Endodermal cell (in vitro differentiated cells): Measurements from ENCODE around the gene SETDB2. TPM values are rescaled to one million over a fixed set of nuclear protein-coding genes. Genes with fewer than 3 reads are reported as not detected.

Source experiments
- DNase-seq: peaks from one replicate; pipeline ENCODE4 v3.0.0-alpha.2; 2017
- H3K27ac ChIP-seq: 2 replicates; pipeline ENCODE4 v1.5.1; 2013; ENCODE audit warnings: mild to moderate bottlenecking, low read depth, low read length, moderate library complexity
- H3K27me3 ChIP-seq: 2 replicates; pipeline ENCODE4 v1.6.1; 2013; ENCODE audit warnings: mild to moderate bottlenecking, low read length, moderate library complexity; ENCODE audit not compliant: insufficient read depth, control insufficient read depth, poor library complexity, severe bottlenecking
- H3K36me3 ChIP-seq: 2 replicates; pipeline ENCODE4 v1.7.0; 2013; ENCODE audit warnings: mild to moderate bottlenecking, low read length, moderate library complexity; ENCODE audit not compliant: control insufficient read depth, insufficient read depth
- H3K4me1 ChIP-seq: one replicate; pipeline ENCODE4 v1.7.0; 2013; ENCODE audit warnings: low read length; ENCODE audit not compliant: control insufficient read depth, insufficient read depth
- H3K4me3 ChIP-seq: 2 replicates; pipeline ENCODE4 v1.5.1; 2013; ENCODE audit warnings: mild to moderate bottlenecking, low read length, moderate library complexity
- H3K9ac ChIP-seq: 2 replicates; pipeline ENCODE4 v1.6.1; 2013; ENCODE audit warnings: mild to moderate bottlenecking, low read length, moderate library complexity; ENCODE audit not compliant: poor library complexity, severe bottlenecking; ENCODE audit errors: extremely low read depth
- H3K9me3 ChIP-seq: 2 replicates; pipeline ENCODE4 v1.6.1; 2013; ENCODE audit warnings: mild to moderate bottlenecking, low read length, moderate library complexity; ENCODE audit not compliant: control insufficient read depth
- H3K27ac Mint-ChIP-seq: 2 replicates; pipeline ENCODE4 v1.8.0; 2020; ENCODE audit warnings: mixed read lengths
- H3K27me3 Mint-ChIP-seq: 2 replicates; pipeline ENCODE4 v1.8.0; 2021; ENCODE audit warnings: mild to moderate bottlenecking, mixed read lengths; ENCODE audit not compliant: insufficient read depth
- H3K36me3 Mint-ChIP-seq: 2 replicates; pipeline ENCODE4 v1.8.0; 2020; ENCODE audit warnings: low read depth, mixed read lengths
- H3K4me1 Mint-ChIP-seq: 2 replicates; pipeline ENCODE4 v1.8.0; 2020; ENCODE audit warnings: mixed read lengths
- H3K4me3 Mint-ChIP-seq: 2 replicates; pipeline ENCODE4 v1.8.0; 2020; ENCODE audit warnings: mild to moderate bottlenecking, moderate library complexity, mixed read lengths
- H3K9me3 Mint-ChIP-seq: 2 replicates; pipeline ENCODE4 v1.8.0; 2020; ENCODE audit warnings: mild to moderate bottlenecking, mixed read lengths
- CTCF ChIP-seq: fragments of 200-600 bp; sonication (generic); conservative IDR thresholded peaks from 2 replicates; pipeline ENCODE4 v1.5.0; 2021; ENCODE audit warnings: antibody characterized with exemption, mild to moderate bottlenecking
- WGBS, 2 experiments: methylation state at CpG; one replicate each; pipeline versions ENCODE4 v1.1.5 to v1.1.7; 2013; ENCODE audit warnings: missing lambda C conversion rate in 2 of 2, mixed read lengths in 1 of 2; ENCODE audit not compliant: insufficient coverage in 1 of 2, insufficient read length in 1 of 2; 5-methylcytosine and 5-hydroxymethylcytosine counted together
- total RNA-seq, 2 donors: library from RNA; stranded (reverse); fragmentation: NEBNext Ultra II Directional in 1 of 2; extraction: Animal tissue kit (Norgen Biotek cat#: 25700) in 1 of 2; gene quantifications; 2 replicates in 1 of 2; 3 replicates in 1 of 2; pipeline ENCODE4 v1.2.1, GENCODE V29; 2021

Gene SETDB2
- total RNA-seq, 2 donors from 2014 or later, result 7.8 to 9.5 TPM

GRCh38 chr13:49497272-49497671 lies 53.2 kb downstream of the SETDB2 start:
- DNase-seq, result no peak
- WGBS, 2 experiments, result 89 to 97% methylated on average over 4 to 5 of the region's 5 CpGs
- H3K9me3 ChIP-seq, result no peaks in the 10 kb centered on the region
- Mint-ChIP-seq H3K4me3 (no peak overlapping the region), H3K27me3 (no peaks in the 10 kb centered on the region), H3K27ac (no peak overlapping the region), H3K36me3 (peaks cover 3% of the 10 kb centered on the region), H3K4me1 (peaks cover 2% of the 10 kb centered on the region), H3K9me3 (no peaks in the 10 kb centered on the region)
- no peaks in the 10 kb centered on the region for H3K4me1 ChIP-seq
- no peak overlapping the region for H3K27ac ChIP-seq
- TF ChIP-seq CTCF, result no peak
- no peak overlapping the region for H3K4me3 ChIP-seq
- no peaks in the 10 kb centered on the region for H3K36me3 ChIP-seq
- H3K27me3 ChIP-seq, result no peaks in the 10 kb centered on the region
- no peak overlapping the region for H3K9ac ChIP-seq

GRCh38 chr13:49498206-49498605 lies 54.1 kb downstream of the SETDB2 start:
- no peak for TF ChIP-seq CTCF
- no peak overlapping the region for H3K9ac ChIP-seq
- no peaks in the 10 kb centered on the region for H3K27me3 ChIP-seq
- no peak overlapping the region for H3K27ac ChIP-seq
- H3K9me3 Mint-ChIP-seq, result no peaks in the 10 kb centered on the region
- H3K4me1 Mint-ChIP-seq, result peaks cover 2% of the 10 kb centered on the region
- no peak overlapping the region for H3K27ac Mint-ChIP-seq
- no peak overlapping the region for H3K4me3 Mint-ChIP-seq
- peaks cover 9% of the 10 kb centered on the region for H3K36me3 Mint-ChIP-seq
- no peaks in the 10 kb centered on the region for H3K36me3 ChIP-seq
- H3K9me3 ChIP-seq, result no peaks in the 10 kb centered on the region
- H3K4me1 ChIP-seq, result no peaks in the 10 kb centered on the region
- no peaks in the 10 kb centered on the region for H3K27me3 Mint-ChIP-seq
- WGBS, 2 experiments, result 86 to 93% methylated on average over 4 of the region's 4 CpGs
- DNase-seq, result no peak
- no peak overlapping the region for H3K4me3 ChIP-seq

- Histone ChIP-seq H3K27ac (no peak overlapping the region), H3K4me3 (no peak overlapping the region), H3K9me3 (no peaks in the 10 kb centered on the region), H3K9ac (no peak overlapping the region), H3K27me3 (no peaks in the 10 kb centered on the region), H3K36me3 (no peaks in the 10 kb centered on the region), H3K4me1 (no peaks in the 10 kb centered on the region)
- no peaks in the 10 kb centered on the region for H3K27me3 Mint-ChIP-seq
- WGBS, 2 experiments, result 94 to 98% methylated on average over 4 to 5 of the region's 6 CpGs
- peaks cover 17% of the 10 kb centered on the region for H3K36me3 Mint-ChIP-seq
- no peak for DNase-seq
- H3K27ac Mint-ChIP-seq, result no peak overlapping the region
- H3K4me3 Mint-ChIP-seq, result no peak overlapping the region
- no peaks in the 10 kb centered on the region for H3K9me3 Mint-ChIP-seq
- TF ChIP-seq CTCF, result no peak
- H3K4me1 Mint-ChIP-seq, result peaks cover 3% of the 10 kb centered on the region
These were observed 56.0 kb downstream of the SETDB2 start for GRCh38 chr13:49499889-49500660.
